ENCODE results near the gene PTPRR.

DNA sequence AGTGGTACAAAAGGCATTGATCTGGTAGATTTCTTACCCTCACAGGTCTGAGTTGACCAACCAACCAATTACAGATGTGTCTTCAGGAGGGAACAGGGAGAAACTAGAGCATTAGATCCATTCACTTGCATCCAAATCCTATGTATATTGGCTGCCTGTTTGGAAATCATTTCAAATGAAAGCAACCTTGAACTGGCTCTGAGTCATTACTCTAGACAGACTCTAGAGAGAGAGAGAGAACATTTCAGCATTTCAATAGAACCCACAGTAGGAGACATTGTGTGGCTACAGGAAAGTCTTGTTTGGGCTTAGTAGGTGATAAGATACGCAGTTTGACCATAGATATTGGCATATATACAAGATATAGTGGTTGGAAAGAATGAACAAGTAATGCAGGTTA is 114.5 kb downstream of the PTPRR start:
- TF ChIP-seq CTCF (IDR thresholded peaks at IDR 0.05) (no peak), POLR2A (IDR thresholded peaks at IDR 0.05) (no peak)

Data from suprapubic skin (tissue), 3 donors.